Measurements from ENCODE around the gene POLR2E. TPM values are rescaled to one million over a fixed set of nuclear protein-coding genes. Genes with fewer than 3 reads are reported as not detected.
"Not testable (repeated sequence)": the region's sequence is repeated elsewhere in the genome, so short reads cannot be mapped to it uniquely, and the experiment has no call there.

The POLR2E gene
- total RNA-seq, 1 experiment from 2014 or later: 183 TPM

DNA sequence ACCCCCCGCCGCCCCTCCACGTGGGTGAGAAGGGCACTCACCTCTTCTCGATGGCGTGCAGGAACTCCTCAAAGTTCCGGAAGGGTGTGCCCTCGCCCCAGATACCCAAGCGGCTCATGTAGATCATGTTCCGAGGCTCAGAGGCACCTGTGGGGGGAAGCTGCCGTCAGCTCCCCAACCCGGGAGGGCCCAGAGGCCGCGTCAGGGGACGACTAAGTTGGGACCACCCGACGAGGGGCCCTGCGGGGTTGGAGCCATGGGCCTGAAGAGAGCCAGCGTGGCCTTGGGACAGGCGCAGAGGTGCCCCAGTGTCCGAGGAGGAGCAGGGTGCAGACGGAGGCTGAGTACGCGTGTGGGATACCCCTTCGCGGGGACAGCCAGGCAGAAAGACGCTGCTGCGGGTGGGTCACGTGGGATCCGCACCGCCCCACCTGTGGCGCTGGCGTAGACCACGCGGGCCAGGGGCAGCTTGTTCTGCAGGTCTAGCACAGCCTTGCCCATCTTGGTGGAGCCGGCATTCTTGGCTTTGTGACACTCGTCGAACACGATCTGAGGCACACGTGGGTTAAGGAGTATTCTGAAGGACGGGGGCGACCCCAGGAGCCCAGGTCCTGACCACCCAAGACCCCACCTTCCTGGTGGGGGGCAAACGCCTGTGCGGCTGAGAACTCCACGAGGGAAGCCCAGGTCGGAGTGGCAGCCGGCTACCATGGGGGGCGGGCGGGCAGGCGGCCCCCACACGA is 24.5 kb upstream of the POLR2E start:
- no peak overlapping the region for H3K27ac ChIP-seq
- peaks cover 53% of the 10 kb centered on the region for H3K36me3 ChIP-seq
- no peaks in the 10 kb centered on the region for H3K9me3 ChIP-seq (replicated peaks)
- no peaks in the 10 kb centered on the region for H3K27me3 ChIP-seq
- H3K4me3 ChIP-seq: no peak overlapping the region
- no peaks in the 10 kb centered on the region for H3K4me1 ChIP-seq
- DNase-seq: no peak

DNA sequence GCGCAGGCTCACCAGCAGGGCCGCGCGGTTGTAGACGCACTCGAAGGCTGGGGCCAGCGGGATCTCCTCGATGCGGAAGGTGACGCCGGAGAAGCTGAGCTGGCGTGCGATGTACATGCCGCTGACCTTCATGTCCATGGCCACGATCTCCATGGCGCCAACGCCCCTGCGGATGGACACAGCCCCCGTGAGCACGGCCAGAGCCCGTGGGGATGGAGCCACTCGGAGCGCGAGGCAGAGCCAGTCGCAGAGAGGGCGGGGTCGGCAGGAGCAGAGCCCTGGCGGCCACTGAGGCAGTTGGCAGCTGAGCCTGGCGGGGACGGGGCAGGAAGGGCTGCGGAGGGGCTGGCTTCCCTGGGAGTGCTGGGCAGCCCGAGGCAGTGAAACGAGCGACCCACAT is 23.8 kb upstream of the POLR2E start:
- H3K27me3 ChIP-seq: no peaks in the 10 kb centered on the region
- H3K36me3 ChIP-seq: peaks cover 55% of the 10 kb centered on the region
- no peaks in the 10 kb centered on the region for H3K4me1 ChIP-seq
- H3K9me3 ChIP-seq (replicated peaks): no peaks in the 10 kb centered on the region
- no peak overlapping the region for H3K27ac ChIP-seq
- no peak for DNase-seq
- no peak overlapping the region for H3K4me3 ChIP-seq

DNA sequence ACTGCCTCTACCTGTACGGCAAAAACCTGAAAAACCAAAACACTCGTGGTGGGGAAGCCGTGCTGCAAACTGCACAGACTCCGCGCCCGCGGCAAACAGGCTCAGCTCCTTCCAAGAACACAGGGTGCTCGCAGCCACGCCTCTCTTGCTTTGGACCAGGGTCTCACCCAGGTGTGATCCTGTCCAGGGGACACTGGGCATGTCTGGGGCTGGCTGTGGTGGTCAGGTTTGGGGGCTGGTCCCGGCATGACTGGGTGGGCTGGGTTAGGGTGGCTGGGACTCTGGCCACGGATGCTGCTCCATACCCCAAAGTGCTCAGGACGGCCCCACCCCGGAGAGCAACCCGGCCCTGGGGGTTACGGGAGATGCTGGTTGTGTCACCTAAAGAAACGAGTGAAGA is 22.5 kb upstream of the POLR2E start:
- H3K27ac ChIP-seq: no peak overlapping the region
- H3K27me3 ChIP-seq: no peaks in the 10 kb centered on the region
- no peaks in the 10 kb centered on the region for H3K4me1 ChIP-seq
- peaks cover 43% of the 10 kb centered on the region for H3K36me3 ChIP-seq
- no peaks in the 10 kb centered on the region for H3K9me3 ChIP-seq (replicated peaks)
- H3K4me3 ChIP-seq: no peak overlapping the region
- no peak for DNase-seq

DNA sequence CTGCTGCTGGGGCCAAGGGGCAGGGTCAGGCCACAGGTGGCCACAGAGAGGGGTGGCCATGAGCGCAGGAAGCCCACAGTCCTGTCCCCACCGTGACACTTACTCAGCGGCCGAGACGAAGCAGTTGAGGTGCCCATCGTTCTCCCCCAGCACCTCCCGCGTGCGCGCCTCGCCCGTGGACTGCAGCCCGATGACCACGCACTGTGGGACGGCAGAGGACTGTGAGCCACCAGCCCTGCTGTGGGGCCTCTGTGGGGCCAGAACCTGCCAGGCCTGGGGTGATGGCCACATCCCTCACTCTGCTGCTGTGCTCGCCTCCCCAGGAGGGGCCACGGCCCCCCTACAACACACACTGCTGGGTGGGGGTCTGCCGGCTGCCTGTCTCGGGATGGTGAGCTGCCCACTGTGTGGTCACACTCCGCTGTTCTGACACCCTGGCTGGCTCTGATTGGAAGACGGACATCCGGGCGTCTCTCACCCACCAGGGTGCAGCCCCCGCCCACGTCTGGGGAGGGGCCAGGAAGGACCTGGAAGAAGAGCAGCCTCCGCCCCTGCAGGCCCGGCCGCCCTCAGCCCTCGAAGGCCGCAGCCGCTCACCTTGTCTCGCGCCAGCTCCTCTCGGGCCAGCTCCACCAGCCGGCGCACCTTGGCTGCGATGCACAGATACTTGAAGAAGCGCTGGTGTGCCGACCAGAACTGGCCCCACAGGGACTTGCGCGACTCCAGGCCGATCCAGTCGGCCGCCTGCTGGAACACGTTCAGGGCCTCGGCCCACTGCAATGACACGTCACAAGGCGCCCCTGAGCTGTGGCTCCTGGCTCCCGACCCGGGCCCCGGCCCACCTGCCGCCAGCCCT is 21.8 kb upstream of the POLR2E start:
- H3K27ac ChIP-seq: no peak overlapping the region
- H3K9me3 ChIP-seq (replicated peaks): no peaks in the 10 kb centered on the region
- no peak for DNase-seq
- no peaks in the 10 kb centered on the region for H3K4me1 ChIP-seq
- H3K27me3 ChIP-seq: no peaks in the 10 kb centered on the region
- peaks cover 41% of the 10 kb centered on the region for H3K36me3 ChIP-seq
- H3K4me3 ChIP-seq: no peak overlapping the region

DNA sequence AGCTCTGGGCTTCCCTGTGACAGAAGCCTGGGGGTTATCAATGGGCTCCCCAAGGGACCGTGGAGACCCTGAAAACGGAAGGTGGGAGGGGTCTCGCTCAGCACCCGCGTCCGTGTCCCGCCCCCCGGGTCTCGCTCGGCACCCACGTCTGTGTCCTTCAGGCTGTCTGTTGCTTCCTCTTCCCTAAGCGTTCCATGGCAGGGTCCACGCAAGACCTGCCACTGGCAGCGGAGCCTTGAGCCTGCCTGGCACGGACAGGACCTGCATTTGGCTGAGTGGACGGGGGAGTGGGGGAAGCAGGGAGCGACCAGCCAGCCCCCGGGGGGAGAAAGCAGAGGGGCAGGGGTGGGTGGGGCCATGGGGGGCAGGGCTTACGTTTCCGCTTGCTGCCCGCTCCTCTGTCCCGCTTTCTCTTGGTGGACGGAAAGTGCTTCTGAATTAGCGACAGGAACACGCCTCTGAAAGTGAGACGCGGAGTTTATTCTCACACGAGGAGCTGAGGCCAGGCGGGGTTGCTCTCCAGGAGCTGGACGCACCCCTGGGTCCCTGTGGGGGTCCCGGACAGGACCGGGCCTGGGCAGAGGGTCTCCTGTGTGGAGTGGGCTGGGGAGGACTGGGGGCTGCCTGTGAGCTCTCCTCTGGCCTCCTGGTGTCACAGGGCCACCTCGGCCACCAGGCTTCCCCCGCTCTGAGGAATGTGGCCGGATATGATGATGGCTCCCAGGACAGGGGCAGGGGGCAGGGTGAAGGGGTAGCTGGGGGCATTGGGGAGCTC is 20.7 kb upstream of the POLR2E start:
- Histone ChIP-seq H3K9me3 (replicated peaks) (no peaks in the 10 kb centered on the region), H3K27me3 (no peaks in the 10 kb centered on the region), H3K4me1 (no peaks in the 10 kb centered on the region), H3K27ac (no peak overlapping the region), H3K4me3 (no peak overlapping the region), H3K36me3 (peaks cover 36% of the 10 kb centered on the region)
- no peak for DNase-seq

DNA sequence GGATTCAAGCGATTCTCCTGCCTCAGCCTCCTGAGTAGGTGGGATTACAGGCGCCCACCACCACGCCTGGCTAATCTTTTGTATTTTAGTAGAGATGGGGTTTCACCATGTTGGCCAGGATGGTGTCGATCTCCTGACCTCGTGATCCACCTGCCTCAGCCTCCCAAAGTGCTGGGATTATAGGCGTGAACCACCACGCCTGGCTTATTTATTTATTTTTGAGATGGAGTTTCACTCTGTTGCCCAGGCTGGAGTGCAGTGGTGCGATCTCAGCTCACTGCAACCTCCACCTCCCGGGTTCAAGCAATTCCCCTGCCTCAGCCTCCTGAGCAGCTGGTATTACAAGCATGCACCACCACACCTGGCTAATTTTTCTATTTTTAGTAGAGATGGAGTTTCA is 19.6 kb upstream of the POLR2E start:
- H3K4me3 ChIP-seq; H3K9me3 ChIP-seq (replicated peaks); DNase-seq; H3K27ac ChIP-seq; H3K4me1 ChIP-seq; H3K27me3 ChIP-seq: not testable (repeated sequence)
- H3K36me3 ChIP-seq: peaks cover 26% of the 10 kb centered on the region

DNA sequence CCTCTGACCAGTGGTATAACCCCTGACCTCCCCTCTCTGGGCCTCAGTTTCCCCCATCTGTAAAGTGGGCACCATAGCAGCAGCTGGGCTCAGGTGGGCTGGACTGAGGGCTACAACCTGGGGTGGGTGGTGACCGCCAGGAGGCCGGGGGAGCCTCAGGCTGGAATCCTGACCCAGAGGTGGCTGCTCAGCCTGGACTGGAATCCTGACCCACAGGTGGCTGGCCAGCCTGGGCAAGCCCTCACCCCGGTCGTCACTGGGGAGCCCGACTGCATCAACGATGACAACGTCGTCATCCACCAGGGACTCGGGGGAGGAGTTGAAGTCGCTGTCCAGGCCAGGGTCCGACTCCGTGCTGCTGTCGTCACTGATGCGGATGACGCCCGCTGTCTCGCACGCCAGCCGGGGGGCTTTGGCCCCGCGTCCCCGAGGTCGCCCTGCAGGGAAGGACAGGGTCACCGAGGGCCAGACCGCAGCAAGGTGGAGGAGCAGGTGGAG is 18.9 kb upstream of the POLR2E start:
- Histone ChIP-seq H3K36me3 (peaks cover 28% of the 10 kb centered on the region), H3K9me3 (replicated peaks) (no peaks in the 10 kb centered on the region), H3K4me1 (no peaks in the 10 kb centered on the region), H3K4me3 (no peak overlapping the region), H3K27ac (no peak overlapping the region), H3K27me3 (no peaks in the 10 kb centered on the region)
- DNase-seq: no peak

DNA sequence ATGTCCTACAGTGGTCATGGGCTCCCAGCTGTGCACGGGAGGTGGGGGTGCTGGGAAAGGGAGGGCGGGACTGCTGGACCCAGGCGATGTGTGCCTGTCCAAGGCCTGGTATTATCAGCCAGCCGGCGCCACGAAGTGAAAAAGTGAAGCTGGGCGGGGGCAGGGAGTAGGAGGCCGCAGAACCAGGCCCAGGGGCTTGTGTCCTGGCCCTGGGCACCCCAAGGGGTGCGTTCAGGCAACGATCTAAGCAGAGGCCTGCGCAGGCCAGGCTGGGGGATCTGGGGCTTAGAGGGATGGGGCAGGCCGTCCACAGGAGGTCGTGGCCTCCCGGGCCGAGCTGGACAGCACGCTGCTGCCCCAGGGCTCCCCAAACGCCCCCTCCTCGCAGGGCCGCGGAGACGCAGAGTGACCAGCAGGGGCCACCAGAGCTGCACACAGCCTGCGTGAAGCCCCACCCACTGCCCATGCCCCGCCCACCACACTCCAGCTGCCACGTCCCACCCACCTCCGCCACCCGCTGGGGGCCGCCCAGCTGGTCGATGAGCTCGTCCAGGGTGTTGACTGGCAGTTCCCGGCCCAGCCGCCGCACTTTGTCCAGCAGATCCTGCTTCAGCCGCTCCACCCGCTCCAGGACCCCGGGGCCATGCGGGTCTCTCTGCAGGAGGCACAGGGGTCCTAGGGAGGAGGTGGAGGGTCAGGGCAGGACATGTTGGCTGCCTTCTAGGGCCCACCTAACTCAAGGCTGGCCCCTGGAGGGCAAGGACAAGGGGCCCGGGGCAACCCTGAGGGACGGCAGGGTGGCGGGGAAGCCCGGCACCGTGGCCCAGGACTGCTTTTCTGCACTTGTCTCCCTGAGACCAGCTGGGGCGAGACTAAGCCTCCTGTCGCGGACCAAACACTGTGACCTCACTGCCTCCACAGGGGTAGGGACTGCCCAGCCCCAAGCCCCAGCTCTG is 18.1 kb upstream of the POLR2E start:
- Histone ChIP-seq H3K27ac (no peak overlapping the region), H3K27me3 (no peaks in the 10 kb centered on the region), H3K4me1 (no peaks in the 10 kb centered on the region), H3K9me3 (replicated peaks) (no peaks in the 10 kb centered on the region), H3K36me3 (peaks cover 30% of the 10 kb centered on the region), H3K4me3 (no peak overlapping the region)
- DNase-seq: peak; percentile 95 to 97

DNA sequence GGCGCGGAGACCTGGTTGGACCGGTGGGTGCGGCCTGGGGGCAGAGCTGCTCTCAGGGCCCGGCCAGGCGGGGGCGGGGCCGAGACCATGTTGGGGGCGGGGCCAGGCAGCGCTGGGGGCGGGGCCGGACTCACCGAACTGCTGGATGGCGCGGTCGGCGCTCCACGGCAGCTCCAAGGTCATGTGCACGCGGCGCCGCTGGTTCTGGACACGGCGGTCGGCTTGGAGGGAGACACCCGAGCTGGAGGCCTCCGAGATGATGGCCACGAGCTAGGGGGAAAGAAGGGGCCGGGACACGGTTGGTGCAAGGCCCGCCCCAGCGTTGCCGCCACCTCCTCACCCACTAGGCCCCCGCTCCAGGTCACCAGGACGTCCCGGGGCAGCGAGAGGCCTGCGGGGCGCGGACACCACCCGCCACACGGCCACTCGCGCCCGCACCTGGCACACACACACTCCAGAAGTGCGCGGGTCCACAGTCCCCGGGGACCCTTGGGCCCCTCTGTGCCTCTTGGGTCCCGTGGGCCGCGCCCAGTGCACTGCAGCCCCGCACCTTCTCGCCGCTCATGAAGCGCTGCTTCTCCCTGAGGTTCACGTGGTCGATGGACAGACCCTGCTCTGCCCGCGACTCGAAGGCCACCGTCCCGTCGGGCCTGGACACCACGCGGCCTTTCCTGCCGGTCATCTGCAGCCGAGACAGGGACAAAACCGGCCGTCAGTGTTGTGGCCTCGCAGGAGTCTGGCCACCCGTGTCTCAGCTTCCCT is 17.3 kb upstream of the POLR2E start:
- H3K27ac ChIP-seq: no peak overlapping the region
- H3K9me3 ChIP-seq (replicated peaks): no peaks in the 10 kb centered on the region
- peaks cover 32% of the 10 kb centered on the region for H3K36me3 ChIP-seq
- no peaks in the 10 kb centered on the region for H3K4me1 ChIP-seq
- no peaks in the 10 kb centered on the region for H3K27me3 ChIP-seq
- no peak overlapping the region for H3K4me3 ChIP-seq
- DNase-seq: no peak

DNA sequence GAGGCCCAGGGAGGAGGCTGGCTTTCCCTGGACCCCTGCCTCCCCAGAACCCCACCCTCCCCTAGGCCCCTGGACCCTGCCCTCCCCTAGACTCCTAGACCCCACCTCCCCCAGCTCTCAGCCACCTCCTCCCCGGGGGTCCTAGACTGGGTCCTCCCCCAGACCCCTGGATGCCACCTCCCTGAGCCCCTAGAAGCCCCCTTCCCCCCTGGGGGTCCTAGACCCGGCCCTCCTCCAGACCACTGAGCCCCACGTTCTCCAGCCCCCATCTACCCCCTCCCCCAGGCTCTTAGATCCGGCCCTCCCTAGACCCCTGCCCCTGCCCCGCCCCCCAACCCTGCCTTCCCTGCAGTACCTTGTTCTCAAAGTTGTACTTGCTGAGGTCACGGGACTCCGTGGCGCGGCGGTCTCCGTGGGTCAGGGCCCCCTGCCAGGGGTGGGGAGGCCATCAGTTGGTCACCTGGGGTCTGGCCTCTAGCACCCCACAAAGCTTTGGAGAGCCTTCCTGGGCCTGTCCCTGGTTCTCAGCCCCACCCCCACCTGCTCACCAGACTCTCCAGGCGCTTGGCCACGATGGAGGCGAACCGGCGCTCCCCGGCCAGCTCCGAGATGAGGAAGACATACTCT is 16.6 kb upstream of the POLR2E start:
- Histone ChIP-seq H3K4me1 (no peaks in the 10 kb centered on the region), H3K27ac (no peak overlapping the region), H3K9me3 (replicated peaks) (no peaks in the 10 kb centered on the region), H3K27me3 (no peaks in the 10 kb centered on the region), H3K36me3 (peaks cover 28% of the 10 kb centered on the region), H3K4me3 (no peak overlapping the region)
- DNase-seq: no peak

DNA sequence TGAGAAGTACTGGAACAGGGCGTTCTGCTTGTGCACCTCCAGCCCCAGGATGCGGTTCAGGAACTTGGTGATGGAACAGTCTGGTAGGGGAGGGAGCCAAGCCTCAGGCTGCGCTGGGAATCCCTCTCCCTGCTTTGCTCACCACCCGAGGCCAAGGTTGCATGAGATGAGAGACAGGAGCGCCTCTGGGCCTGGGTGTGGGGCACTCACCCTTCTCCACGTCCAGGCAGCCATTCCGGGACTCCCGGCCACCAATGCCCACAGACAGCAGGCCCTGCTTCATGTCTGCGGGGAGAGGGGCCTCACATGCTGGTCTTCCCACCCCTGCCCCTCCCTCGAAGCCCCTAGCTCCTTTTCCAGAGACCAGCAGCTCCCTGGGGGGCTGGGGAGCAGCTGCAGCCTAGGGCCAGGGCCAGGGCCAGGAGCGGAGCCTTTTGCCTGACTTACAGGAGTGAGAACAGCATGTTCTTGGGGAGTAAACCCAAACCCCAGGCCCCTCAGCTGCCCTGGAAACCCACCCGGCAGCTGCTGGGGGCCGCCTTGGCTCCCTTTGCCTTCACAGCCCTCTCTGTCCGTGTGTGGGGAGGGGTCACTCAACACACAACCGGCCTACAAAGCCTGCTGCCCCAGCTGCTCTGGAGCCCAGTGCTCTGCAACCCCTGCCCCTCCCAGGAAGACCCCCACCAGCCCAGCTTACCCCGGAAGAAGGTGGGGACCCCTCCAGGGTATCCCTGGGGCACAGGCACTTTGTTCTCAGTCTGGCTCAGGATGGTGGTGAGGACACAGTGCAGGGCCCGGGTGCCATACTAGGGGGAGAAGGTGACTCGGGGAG is 15.8 kb upstream of the POLR2E start:
- Histone ChIP-seq H3K4me1 (no peaks in the 10 kb centered on the region), H3K36me3 (peaks cover 25% of the 10 kb centered on the region), H3K27ac (no peak overlapping the region), H3K27me3 (no peaks in the 10 kb centered on the region), H3K4me3 (no peak overlapping the region), H3K9me3 (replicated peaks) (no peaks in the 10 kb centered on the region)
- no peak for DNase-seq

Data from SJCRH30 (cell line).